ENCODE results near the gene NSDHL.

DNA sequence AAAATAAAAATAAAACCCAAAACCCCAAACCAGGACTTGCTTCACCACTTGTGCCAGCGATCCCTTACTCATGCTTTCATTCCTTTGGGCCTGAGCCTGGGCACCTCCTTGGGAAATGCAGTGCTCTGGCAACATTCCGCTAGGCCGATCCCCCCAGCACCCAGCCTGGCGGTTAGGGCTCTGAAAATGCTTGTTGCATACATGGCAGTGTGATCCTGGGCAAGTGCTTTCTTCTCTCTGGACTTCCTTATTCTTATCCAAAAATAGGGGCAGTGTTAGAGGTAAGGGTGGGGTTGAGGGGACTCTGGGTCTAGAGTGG lies 71.6 kb downstream of the NSDHL start:
- TF ChIP-seq POLR2A (IDR thresholded peaks at IDR 0.05; ENCODE audit: low read length) (no peak), GATA1 (IDR thresholded peaks at IDR 0.05; ENCODE audit: low read depth, low read length) (no peak)
